Heart left ventricle (tissue), 13 donors: ENCODE results near the gene TUSC7.

Experiments
- POLR2A ChIP-seq, 2 donors: fragments of 450-650 bp; IDR thresholded peaks; one replicate each; pipeline ENCODE4 v1.6.1; 2017; ENCODE audit warnings: antibody characterized with exemption in 2 of 2, mild to moderate bottlenecking in 2 of 2, moderate library complexity in 2 of 2
- TF ChIP-seq, protein P1 (sequence below), 12 donors: fragments of 200-600 bp; sonication (generic) in 4 of 12; IDR thresholded peaks; one replicate each; pipeline versions ENCODE4 v1.5.0 to v1.8.0; 2018 to 2022; ENCODE audit warnings: antibody characterized with exemption in 12 of 12, mild to moderate bottlenecking in 5 of 12
- donor health status: ischemic (EF 13 %, LVEDD 7.1; RV severe dilation, severe dysfunction).
- donor health status: DM: no; HTN: yes; CAD: no.
- donor health status: DM: no; HTN: no; CAD: no.
- donor health status: ischemic (EF 25% LVEDD 6.9; RV normal size, moderate dysfunction).
- donor health status: ischemic (EF 25% LVEDD 5.7; RV mildly dilated, moderate dysfunction).
- donor health status: ischemic (EF 35%, LVEDD 5.7; RV mildly dilated, moderate dysfunction).
- donor health status: nonischemic (EF 11% LVEDD 7.7; RV severe dilation, severe dysfunction).
- donor health status: DM: yes; HTN: yes; CAD: no.
- donor health status: PGD.
- donor health status: ischemic (EF 29% LVEDD 5.4; RV normal size, mild dysfunction).
- donor health status: nonischemic (EF 23%, LVEDD 6.1; RV moderate dilation, normal function).

DNA sequence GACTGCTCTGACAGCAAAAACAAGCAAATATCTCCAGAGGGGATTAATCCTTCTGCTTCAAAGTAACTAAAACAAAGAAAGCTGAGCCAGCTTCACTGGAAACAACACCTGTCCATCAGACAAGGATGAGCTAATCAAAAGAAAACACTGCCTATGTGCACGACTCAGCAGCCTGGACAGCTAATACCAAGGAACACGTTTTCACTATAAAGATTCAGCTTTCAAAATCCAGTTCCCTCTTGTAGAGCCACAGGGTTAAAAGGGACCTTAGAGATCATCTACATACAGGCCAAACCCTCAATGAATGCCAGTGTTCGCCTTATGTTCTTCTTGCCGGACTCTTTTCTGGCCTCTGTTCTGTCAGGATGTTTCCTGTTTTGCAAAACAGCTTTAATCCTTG is 6.9 kb downstream of the TUSC7 start:
- TF ChIP-seq, protein P1, sequence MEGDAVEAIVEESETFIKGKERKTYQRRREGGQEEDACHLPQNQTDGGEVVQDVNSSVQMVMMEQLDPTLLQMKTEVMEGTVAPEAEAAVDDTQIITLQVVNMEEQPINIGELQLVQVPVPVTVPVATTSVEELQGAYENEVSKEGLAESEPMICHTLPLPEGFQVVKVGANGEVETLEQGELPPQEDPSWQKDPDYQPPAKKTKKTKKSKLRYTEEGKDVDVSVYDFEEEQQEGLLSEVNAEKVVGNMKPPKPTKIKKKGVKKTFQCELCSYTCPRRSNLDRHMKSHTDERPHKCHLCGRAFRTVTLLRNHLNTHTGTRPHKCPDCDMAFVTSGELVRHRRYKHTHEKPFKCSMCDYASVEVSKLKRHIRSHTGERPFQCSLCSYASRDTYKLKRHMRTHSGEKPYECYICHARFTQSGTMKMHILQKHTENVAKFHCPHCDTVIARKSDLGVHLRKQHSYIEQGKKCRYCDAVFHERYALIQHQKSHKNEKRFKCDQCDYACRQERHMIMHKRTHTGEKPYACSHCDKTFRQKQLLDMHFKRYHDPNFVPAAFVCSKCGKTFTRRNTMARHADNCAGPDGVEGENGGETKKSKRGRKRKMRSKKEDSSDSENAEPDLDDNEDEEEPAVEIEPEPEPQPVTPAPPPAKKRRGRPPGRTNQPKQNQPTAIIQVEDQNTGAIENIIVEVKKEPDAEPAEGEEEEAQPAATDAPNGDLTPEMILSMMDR (IDR thresholded peaks at IDR 0.05), result no peak
- no peak for TF ChIP-seq POLR2A (IDR thresholded peaks at IDR 0.05)
